HG02642 (cell line): ENCODE results near the gene NSF.
"Not testable (repeated sequence)": the region's sequence is repeated elsewhere in the genome, so short reads cannot be mapped to it uniquely, and the experiment has no call there.

ENCODE experiments used
- ATAC-seq: cut with Tn5 transposase; IDR thresholded peaks from one replicate; pipeline ENCODE4 v1.9.1; 2021; ENCODE audit warnings: mild to moderate bottlenecking; ENCODE audit not compliant: unreplicated experiment, poor library complexity

NSF gene

DNA sequence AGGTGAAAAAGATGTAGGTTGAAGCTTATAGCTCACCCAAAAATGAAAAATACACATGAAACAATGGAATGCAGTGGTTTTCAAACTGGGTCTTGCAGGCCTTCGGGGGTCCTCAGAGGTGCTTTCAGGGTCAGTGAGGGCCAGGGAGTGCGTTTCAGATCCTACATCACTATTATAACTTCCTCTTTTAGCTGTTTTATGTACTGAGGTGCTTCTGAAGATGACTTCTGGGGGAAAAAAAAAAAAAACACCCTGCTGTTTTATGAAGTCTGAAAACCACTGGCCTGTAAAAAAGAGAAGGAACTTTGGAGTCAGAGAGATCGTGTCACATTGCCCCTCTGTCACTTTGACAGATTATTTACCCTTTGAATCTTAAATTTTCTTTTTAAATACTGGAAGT lies 102.8 kb downstream of the NSF start:
- not testable (repeated sequence) for ATAC-seq

DNA sequence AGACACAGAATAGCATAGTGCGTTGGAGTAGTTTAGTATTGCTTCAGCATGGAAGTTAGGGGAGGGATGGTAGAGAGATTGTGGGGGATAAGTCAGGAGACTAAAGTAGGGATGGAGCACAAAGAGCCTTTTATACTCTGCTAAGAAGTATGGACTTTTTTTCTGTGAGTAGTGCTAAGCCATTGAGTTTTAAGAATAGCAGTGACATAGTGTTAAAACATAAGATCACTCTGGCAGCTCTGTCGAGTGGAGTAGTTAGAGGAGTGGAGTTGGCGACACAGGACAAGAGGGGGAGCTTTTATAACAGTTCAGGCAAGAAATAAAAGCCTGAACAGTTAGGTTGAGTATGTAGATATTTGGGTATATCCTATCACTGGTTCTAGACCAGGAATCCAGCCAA lies 106.1 kb downstream of the NSF start:
- ATAC-seq = not testable (repeated sequence)

DNA sequence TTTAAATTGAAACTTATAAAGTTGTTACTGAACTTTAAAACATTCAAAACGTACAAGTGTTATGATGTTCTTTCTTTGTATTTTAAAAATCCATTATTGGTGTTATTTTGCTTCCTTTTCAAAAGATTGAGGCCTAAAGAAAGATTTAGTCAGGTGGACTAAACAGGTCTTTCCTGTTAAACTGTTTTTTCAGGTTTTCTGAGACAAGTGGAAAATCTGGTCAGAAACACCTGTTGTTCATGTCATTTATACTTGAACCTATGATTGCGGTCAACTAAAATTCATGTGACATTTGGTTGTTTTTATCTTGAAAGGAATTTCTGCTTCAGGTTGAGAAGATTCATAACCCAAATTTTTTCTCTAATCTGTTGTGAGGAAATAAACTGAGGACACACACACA lies 108.5 kb downstream of the NSF start:
- not testable (repeated sequence) for ATAC-seq

DNA sequence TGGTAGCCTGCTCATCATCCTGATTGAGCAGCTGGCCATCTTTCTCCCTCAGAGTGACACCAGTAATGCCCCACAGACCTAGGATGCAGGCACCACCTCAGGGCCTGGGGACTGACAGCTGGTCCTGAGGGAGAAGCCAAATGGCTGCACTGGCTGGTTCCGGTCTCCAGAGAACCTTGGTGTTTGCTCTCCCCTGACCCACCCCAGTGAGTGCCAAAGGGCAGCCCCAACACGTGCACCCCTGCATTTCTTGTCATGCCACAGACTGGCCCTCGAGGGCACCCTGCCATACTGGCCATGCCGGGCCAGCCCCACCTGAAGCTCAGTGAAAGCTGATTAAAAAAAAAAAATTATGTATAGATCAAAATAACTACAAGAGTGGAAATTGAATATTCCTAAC lies 127.5 kb downstream of the NSF start:
- ATAC-seq = no peak

DNA sequence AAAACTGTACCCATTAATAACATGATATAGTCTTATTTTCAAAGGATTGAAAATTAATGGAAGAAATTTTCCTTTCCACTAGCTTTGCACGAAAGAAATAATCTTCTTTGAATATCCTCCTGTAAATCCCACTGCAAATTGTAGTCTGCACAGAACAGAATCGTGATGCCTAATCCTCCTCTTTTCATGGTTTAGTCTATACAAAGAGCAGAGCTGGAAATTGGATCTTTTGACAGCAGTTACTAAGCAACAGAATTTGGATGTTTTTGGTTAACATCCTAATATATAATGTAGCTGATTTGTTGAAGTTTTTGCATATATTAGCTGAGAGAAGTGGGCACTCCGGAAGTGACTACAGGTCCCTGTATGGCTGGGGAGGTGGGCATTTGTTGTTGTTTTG lies 129.4 kb downstream of the NSF start:
- ATAC-seq = no peak

DNA sequence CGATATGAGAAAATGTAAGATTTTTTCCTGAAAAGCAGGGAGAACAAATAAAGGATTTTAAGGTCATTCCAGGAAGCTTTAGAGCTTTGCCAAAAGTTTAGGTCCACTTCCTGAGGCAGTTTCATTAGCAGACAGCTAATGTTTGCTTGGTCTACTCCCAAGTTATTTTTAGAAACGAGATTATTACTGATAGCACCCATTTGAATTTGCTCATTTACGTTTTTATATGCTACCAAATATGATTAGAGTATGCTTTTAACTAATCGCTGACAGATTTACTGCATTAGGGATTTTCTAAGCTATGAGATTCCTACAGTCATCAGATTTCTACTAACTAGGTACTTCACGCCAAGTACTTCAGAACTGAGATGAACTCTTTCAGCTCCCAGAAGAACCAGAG lies 129.9 kb downstream of the NSF start:
- ATAC-seq = no peak

DNA sequence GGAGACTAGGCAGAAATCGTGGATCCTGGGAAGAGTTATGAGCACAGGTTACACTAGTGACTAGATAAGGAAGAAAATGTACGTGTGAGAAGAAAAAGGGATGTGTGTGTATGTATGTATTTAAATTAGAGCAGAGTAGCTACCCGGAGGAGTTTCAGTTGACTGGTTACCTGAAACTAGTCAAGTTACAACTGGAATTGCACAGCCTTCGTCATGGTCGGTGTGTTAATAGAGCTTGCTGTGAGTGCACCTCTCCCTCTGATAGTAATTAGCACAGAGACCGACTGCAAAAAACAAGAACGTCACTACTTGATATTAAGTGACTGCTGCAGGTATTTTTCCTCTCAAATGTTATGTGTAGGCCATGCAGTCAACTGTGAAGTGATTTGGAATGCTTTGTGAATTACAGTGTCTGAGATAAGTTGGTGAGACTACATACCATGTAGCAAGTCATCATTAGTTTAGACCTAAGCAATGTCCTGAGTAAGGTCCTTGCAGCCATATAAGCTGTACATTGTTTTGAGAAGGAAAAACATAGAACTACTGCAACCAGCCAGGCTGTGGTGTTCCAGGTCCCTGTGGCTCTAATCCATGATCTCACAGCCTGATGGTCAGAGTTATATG lies 132.3 kb downstream of the NSF start:
- ATAC-seq = no peak

DNA sequence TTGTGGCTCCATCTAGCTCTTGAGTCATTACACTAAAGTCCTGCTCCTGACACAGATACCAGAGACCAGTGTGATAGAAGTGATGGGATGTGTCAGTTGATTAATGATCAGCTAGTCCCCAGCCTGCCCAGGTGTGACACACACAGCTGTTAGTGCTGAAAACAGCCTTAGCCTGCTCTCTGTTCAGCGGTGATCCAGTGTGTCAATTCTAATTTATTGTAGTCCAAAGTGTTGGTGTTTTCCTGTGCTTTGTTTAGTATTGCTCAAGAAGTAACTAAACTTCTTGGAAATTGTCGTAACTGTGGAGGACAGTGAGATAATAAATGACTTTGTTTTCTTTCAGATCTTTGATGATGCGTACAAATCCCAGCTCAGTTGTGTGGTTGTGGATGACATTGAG lies 135.7 kb downstream of the NSF start:
- ATAC-seq = no peak

DNA sequence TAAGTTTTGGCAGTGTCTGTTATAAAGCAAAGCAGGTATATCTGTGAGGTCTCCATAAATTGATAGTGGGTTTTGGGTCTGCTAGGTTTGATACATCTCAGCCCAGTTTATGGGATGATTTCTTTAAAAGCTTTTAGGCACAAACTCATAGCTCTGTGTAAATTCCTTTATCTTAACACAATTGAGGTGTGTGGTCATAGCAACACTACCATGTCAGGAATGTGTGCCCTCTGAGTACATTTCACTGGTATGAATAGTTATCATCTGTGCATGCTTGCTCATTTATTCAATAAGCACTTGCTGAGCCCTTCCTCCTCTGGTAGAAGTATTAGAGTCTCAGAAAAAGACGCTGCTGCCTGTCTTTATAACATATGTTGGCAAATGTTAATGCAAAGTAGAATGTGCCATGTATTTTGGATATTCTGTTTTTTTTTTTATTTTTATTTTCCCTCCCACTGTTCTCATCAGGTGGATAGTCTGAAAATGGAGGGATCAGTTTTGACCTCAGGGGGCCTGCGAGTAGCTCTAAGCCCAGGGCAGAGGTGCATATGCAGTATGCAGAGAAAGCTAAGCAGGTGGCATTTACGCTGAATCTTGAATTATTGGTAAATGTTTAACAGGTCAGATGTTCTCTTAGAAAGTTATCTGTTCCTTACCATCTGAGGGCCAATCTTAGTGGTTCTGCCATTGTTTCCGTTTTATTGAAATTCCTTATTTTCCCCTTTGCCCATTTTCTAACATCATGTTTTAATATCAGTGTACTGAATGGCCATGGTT lies 137.3 kb downstream of the NSF start:
- no peak for ATAC-seq

DNA sequence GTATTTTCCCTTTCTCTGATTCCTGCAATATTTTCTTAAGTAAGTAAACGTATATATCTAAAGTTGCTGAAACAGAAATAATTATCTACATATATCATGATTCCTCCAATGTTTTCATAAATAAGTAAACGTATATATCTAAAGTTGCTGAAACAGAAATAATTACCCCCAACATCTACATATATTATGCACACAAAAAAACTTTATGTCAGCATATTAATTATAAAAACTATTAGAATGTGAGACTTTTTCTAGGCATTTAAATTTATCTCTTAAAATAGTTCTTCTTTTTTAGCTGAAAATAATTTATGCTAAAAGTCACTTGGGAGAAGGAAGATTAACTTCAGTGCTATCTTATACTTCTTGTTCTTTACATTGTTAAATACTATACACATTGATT lies 139.6 kb downstream of the NSF start:
- ATAC-seq = no peak

DNA sequence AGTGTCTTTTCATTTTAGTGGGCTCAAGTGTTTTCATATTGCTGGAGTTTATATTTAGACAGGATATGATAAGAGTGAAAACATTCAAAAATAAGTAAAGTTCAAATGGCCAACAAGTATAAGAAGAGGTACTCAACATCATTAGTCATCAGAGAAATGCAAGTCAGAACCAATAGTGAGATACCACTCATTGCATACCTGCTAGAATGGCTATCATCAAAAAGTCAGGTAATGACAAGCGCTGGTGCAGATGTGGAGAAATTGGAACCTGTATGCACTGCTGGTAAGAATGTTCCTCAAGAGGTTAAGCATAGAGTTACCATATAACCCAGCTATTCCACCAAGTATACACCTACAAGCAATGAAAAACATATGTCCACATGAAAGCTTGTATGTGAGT lies 140.2 kb downstream of the NSF start:
- ATAC-seq = no peak

DNA sequence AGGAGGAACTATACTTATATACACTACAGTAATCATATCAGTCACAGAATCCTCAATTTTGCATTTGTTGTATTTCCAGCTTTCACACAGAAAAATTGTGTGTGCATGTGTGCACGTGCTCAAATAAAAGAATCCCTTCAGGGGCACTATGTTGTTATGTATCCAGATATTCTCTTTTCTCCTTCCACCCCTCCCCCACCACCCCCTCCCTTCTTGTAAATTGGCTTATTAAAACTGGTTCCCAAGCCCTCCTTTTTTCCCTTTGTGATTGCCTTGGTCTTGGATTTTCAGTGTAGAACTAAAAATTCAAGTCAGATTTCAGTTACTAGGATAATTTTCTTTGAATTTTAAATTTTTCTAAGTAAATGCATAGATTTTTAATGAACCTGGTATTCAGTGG lies 141.7 kb downstream of the NSF start:
- no peak for ATAC-seq

DNA sequence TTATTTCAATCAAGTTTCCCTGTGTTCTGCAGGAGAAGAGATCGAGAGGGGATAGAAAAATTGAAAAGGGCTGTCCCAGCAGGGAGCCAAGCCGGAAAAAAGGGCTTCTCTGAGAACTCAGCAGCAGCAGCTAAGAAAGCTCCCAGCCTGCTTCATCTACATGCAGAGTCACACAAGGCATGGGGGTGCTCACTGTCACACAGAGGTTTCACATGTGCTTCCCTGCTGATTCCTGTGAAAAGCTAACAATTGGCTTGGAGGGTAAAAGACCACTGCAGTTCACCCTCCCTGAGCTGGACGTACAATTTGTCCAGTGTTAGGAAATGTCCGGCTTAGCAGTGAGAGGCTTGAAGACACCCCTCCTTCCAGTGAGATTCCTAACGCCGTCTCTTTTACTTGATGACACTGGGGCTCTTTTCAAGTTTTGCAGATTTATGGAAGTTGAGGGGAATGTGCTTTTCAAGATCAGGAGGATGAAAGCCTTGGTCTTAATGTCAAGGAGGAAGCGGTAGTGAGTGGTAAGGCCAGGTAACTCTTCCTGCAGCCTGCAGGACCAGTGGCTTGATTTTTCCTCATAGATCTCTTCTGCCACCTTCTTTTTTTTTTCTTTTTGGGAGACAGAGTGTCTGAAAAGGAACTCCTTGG lies 142.4 kb downstream of the NSF start:
- no peak for ATAC-seq

DNA sequence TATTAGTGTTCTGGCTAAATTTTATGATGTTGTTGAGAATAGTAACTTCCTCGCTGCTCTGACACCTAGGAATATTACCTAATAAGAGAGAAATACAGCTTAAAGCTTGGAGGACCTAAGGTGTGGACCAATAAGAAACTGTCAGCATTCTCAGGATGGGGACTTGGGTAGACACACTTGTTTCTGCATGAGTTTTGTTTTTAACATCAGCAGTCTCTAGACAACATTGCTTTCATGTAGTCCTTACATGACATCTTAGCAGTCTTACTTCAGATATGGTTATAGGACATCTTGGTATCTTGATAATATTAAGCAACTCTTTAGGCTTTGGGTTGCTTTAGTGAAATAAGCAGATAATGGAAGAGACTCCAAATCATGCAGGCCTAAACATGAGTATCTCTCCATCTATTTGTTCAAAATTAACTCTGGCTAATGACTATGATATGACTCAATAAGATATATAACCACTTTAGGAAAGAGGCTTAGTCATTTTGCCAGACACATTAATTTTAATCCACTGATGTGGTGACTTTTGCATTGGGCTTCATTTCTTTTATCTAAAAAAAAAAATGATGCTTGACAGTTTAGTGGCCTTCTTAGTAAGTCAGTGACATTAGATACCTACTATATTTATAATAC lies 143.5 kb downstream of the NSF start:
- no peak for ATAC-seq

DNA sequence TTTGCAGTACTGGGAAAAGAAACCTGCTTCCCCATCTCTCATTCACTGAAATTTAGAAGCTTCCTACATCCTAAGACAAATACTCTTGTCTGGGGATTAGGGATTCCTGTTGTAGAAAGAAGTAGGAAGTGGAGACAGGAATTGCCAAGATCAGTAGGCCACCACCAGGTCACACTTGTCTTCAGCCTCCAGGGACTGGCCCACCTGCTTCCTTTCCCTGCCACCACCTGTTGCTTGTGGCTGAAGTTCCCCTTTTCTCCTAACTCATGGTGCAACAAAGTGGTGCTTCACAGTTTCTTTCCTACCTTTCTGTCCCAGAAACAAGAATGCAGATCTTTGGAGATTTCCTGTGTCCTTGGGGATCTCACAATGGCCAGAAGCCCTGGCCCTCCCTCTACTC lies 145.6 kb downstream of the NSF start:
- ATAC-seq = no peak

DNA sequence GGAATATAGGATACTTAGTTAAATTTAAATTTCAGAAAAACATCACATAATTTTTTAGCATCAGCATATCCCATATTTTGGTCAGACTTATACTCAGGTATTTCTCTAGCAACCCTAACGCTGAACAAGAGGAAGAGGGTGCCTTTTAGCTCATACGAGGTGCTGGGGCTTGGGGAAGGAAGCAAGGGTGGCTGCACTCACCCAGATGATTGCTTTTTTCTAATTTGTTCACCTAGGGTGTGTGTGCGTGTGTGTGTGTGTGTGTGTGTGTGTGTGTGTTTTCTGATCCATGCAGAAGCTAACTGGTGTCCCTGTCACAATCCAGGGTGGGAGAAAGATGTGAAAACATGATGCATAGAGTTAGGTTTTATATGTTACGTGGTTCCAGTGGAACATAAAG lies 146.9 kb downstream of the NSF start:
- no peak for ATAC-seq

DNA sequence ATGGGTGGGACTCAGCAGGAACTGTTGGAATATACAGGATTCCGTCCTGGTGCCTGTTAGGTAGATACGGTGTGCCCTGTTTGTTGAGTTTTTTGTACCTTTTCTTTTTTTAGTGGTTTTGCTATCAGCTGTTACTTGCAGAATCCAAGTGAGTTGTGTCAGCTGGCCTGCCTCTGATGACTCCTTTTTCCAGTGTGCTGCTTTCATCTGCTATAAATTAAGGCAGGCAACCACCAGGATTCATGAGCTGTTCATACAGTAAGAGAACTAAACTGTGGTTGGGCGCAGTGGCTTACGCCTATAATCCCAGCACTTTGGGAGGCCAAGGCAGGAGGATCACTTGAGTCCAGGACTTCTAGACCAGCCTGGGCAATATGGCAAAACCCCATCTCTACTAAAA lies 148.1 kb downstream of the NSF start:
- ATAC-seq = no peak

DNA sequence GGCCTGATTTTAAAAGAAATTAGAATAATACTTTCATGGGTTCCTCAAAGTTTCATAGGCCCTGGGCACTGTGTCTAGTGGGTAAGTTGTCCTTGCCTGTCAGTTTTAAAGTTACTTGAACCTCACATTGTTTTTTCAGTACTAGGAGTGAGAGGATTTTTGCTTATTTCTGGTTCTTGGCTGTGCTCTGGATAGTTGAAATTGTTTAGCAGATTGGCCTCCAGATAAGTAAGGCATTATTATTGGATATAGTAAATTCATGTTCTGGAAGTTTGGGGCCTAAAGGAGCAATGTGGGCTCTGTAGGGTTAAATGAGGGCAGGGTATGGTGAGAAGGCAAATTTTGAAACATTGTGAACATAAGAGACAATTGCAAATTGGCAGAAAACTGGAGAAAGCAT lies 149.5 kb downstream of the NSF start:
- ATAC-seq = no peak

DNA sequence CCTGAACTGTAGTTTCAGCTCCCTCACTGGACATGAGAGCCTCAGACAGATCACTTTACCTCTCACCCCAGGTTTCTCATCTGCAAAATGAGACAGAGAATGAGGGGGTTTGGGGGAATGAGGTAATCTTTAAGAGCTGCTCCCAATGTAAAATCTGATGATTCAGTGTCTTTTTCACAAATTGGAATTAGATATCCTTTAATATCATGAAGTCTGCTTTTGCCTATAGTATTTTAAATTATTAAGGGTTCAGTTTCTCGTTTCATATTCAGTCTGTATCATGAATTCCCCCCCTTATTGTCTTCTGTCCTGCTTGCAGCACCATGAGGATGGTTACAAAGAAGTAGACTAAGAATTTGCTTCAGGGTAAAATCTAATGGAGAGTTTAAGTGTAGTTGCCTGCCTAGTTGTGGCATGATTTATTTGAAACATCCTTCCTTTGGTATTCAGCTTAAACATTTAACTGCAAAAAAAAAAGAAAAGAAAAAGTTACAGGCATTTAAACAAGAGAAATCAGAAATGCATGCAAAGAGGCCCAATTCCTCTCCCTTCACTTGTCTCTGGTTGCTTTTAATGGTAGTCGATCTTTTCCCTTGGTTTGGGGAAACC lies 150.8 kb downstream of the NSF start:
- ATAC-seq = no peak

DNA sequence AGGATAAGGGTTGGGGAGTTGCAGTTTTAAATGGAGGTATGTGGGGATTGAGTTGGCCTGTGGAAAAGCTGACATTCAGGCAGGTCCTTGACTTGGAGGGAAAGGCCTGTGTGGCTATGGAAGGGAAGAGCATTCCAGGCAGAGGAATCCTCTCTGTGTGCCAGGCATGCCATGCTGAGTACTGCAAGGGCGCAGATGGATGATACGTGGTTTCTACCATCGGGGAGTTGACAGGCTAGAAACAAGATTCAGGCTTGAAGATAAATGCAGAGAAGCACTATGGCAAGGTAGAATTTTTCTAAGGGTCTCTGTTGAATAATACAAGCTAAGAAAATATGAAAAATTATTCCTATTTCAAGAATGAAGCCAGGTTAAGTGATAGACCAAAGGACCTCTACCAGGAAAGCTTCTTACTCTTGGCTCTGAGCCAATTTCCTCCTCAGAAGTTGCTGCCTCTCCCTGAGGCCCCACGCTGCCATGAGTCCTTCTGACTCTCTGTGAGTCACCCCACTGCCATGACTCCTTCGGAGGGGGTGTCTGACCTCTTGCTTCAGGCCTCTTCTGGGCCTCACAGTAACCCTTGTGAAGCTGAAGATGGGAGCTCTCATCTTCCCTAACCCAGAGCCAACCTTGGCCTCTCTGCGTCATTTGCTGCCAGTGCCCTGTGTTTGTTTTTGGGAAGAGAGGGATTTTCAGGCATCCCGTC lies 152.2 kb downstream of the NSF start:
- ATAC-seq = no peak
